CD14-positive monocyte (primary cell): Measurements from ENCODE around the gene HCFC2. TPM values are rescaled to one million over a fixed set of nuclear protein-coding genes. Genes with fewer than 3 reads are reported as not detected.

Experiments
- DNase-seq, 3 donors: peaks; one replicate each; pipeline ENCODE4 v3.0.0-alpha.2; 2011 to 2022
- H2AFZ ChIP-seq: 2 replicates; pipeline ENCODE4 v1.6.0; 2012; ENCODE audit warnings: mild to moderate bottlenecking, low read depth, low read length, inconsistent platforms; ENCODE audit not compliant: insufficient read depth, poor library complexity, severe bottlenecking
- H3K27ac ChIP-seq, 2 donors: 1 replicate in 1 of 2; 2 replicates in 1 of 2; pipeline ENCODE4 v1.5.1; 2012 to 2013; ENCODE audit warnings: low read length in 2 of 2, control low read depth in 1 of 2, inconsistent platforms in 1 of 2, low read depth in 1 of 2, mild to moderate bottlenecking in 1 of 2
- H3K27me3 ChIP-seq, 2 donors: one replicate each; pipeline versions ENCODE4 v1.6.0 to v1.6.1; 2011 to 2013; ENCODE audit warnings: low read length in 2 of 2; ENCODE audit not compliant: control insufficient read depth in 2 of 2, insufficient read depth in 2 of 2
- H3K36me3 ChIP-seq, 2 donors: replicated peaks in 1 of 2; 1 replicate in 1 of 2; 2 replicates in 1 of 2; pipeline versions ENCODE4 v1.5.1 to v1.6.1; 2012 to 2013; ENCODE audit warnings: low read length in 2 of 2, control low read depth in 1 of 2, inconsistent platforms in 1 of 2, mild to moderate bottlenecking in 1 of 2; ENCODE audit not compliant: insufficient read depth in 2 of 2, control insufficient read depth in 1 of 2
- H3K4me1 ChIP-seq, 2 donors: 1 replicate in 1 of 2; 2 replicates in 1 of 2; pipeline versions ENCODE4 v1.5.1 to v1.6.1; 2012 to 2013; ENCODE audit warnings: low read length in 2 of 2, control low read depth in 1 of 2, inconsistent platforms in 1 of 2, mild to moderate bottlenecking in 1 of 2, moderate library complexity in 1 of 2; ENCODE audit not compliant: insufficient read depth in 2 of 2, control insufficient read depth in 1 of 2
- H3K4me2 ChIP-seq: replicated peaks from 2 replicates; pipeline ENCODE3; 2012; ENCODE audit warnings: low read length, moderate library complexity, mild to moderate bottlenecking; ENCODE audit not compliant: poor library complexity, severe bottlenecking; ENCODE audit errors: extremely low read depth
- H3K4me3 ChIP-seq, 3 experiments: fragments of 200-600 bp in 1 of 3; sonication (generic) in 1 of 3; replicated peaks in 1 of 3; 1 replicate in 2 of 3; 2 replicates in 1 of 3; pipeline ENCODE4 v1.5.1; 2011 to 2013; ENCODE audit warnings: low read length in 3 of 3, mild to moderate bottlenecking in 3 of 3, control low read depth in 2 of 3, low read depth in 2 of 3, inconsistent platforms in 1 of 3, moderate library complexity in 1 of 3
- H3K79me2 ChIP-seq: 2 replicates; pipeline ENCODE4 v1.6.0; 2012; ENCODE audit warnings: mild to moderate bottlenecking, control low read depth, inconsistent platforms, low read length, moderate library complexity; ENCODE audit not compliant: insufficient read depth
- H3K9ac ChIP-seq: 2 replicates; pipeline ENCODE4 v1.6.0; 2017; ENCODE audit warnings: low read length, mild to moderate bottlenecking; ENCODE audit not compliant: insufficient read depth, poor library complexity, severe bottlenecking
- H3K9me3 ChIP-seq, 2 donors: replicated peaks in 1 of 2; 1 replicate in 1 of 2; 2 replicates in 1 of 2; pipeline versions ENCODE4 v1.5.1 to v1.6.1; 2012 to 2013; ENCODE audit warnings: low read length in 2 of 2, control low read depth in 1 of 2; ENCODE audit not compliant: control insufficient read depth in 1 of 2, insufficient read depth in 1 of 2
- H4K20me1 ChIP-seq: 2 replicates; pipeline ENCODE4 v1.6.0; 2012; ENCODE audit warnings: mild to moderate bottlenecking, low read length, control low read depth, moderate library complexity; ENCODE audit not compliant: insufficient read depth
- H3K27ac Mint-ChIP-seq, 7 donors: one replicate each; pipeline ENCODE4 v1.8.0; 2020; ENCODE audit warnings: mild to moderate bottlenecking in 7 of 7, mixed read lengths in 7 of 7, moderate library complexity in 6 of 7, inconsistent platforms in 2 of 7
- H3K27me3 Mint-ChIP-seq, 3 donors: one replicate each; pipeline ENCODE4 v1.8.0; 2021 to 2022; ENCODE audit warnings: low read depth in 3 of 3, mild to moderate bottlenecking in 3 of 3, mixed read lengths in 3 of 3, moderate library complexity in 3 of 3, inconsistent platforms in 1 of 3
- H3K36me3 Mint-ChIP-seq, 2 donors: one replicate each; pipeline ENCODE4 v1.8.0; 2020; ENCODE audit warnings: mixed read lengths in 2 of 2, inconsistent platforms in 1 of 2, mild to moderate bottlenecking in 1 of 2
- H3K4me1 Mint-ChIP-seq: one replicate; pipeline ENCODE4 v1.8.0; 2020; ENCODE audit warnings: mild to moderate bottlenecking, mixed read lengths
- H3K4me3 Mint-ChIP-seq, 2 donors: one replicate each; pipeline ENCODE4 v1.8.0; 2020; ENCODE audit warnings: mild to moderate bottlenecking in 2 of 2, mixed read lengths in 2 of 2, moderate library complexity in 1 of 2
- H3K9me3 Mint-ChIP-seq, 7 donors: one replicate each; pipeline ENCODE4 v1.8.0; 2020 to 2022; ENCODE audit warnings: mixed read lengths in 7 of 7, mild to moderate bottlenecking in 6 of 7, moderate library complexity in 6 of 7, inconsistent platforms in 2 of 7
- CTCF ChIP-seq: fragments of 200-600 bp; IDR thresholded peaks from one replicate; pipeline ENCODE4 v1.8.0; 2022; ENCODE audit warnings: antibody characterized with exemption, mild to moderate bottlenecking
- WGBS: methylation state at CpG from one replicate; pipeline ENCODE4 v1.1.5; 2013; ENCODE audit warnings: missing lambda C conversion rate; ENCODE audit not compliant: insufficient coverage; 5-methylcytosine and 5-hydroxymethylcytosine counted together
- intact Hi-C, 2 donors: fragments of 100-400 bp; cut with micrococcal nuclease; formaldehyde crosslinking; loops; one replicate each; pipeline versions ENCODE4 v1.15.0 to v1.15.1; 2023
- polyA plus RNA-seq, 3 donors: library from polyadenylated mRNA; depleted of rRNA in 1 of 3; unstranded in 2 of 3; stranded (reverse) in 1 of 3; fragments of 300-500 nt in 2 of 3; fragments of >200 nt in 1 of 3; fragmentation: Illumina TruSeq in 2 of 3; gene quantifications; 1 replicate in 2 of 3; 2 replicates in 1 of 3; pipeline ENCODE4 v1.2.3, GENCODE V29; 2012 to 2021

HCFC2 gene
- polyA plus RNA-seq, 3 donors = 3.3 to 8.7 (median 4.3) TPM

DNA sequence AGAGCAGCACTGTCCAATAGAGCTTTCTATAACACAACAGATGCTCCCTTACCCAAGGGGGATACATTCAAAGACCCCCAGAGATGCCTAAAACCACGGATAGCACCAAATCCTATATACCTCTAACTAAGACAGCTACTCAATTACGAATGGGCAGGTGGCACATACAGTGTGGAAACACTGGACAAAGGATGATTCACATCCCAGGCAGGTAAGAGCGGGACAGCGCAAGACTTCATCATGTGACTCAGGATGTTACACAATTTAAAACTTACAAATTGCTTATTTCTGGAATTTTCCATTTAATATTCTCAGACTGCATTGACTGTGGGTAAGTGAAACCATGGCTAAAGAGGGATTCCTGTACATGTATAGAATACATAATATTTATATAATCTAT lies 5.5 kb upstream of the HCFC2 start:
- Histone ChIP-seq H3K9ac (no peak overlapping the region), H2AFZ (no peak overlapping the region), H3K4me3 (no peak overlapping the region), H3K4me2 (no peak overlapping the region), H3K4me1 (peaks cover 3 to 5% of the 10 kb centered on the region in 2 donors), H4K20me1 (no peaks in the 10 kb centered on the region), H3K27ac (no peak overlapping the region), H3K27me3 (peaks cover 0 to 8% of the 10 kb centered on the region in 2 donors), H3K9me3 (no peaks in the 10 kb centered on the region), H3K79me2 (no peaks in the 10 kb centered on the region), H3K36me3 (no peaks in the 10 kb centered on the region)
- DNase-seq = peak in 1 of 3 donors; percentile 34
- H3K4me1 Mint-ChIP-seq = peaks cover 10% of the 10 kb centered on the region
- WGBS = 83% methylated on average over 2 of the region's 4 CpGs
- peaks cover 0 to 3% (median 0%) of the 10 kb centered on the region in 7 donors for H3K9me3 Mint-ChIP-seq
- peaks cover 11 to 22% (median 17%) of the 10 kb centered on the region in 3 donors for H3K27me3 Mint-ChIP-seq
- no peak overlapping the region for H3K4me3 Mint-ChIP-seq
- intact Hi-C loops = no loop called here
- no peak for TF ChIP-seq CTCF
- no peaks in the 10 kb centered on the region for H3K36me3 Mint-ChIP-seq
- no peak overlapping the region for H3K27ac Mint-ChIP-seq

DNA sequence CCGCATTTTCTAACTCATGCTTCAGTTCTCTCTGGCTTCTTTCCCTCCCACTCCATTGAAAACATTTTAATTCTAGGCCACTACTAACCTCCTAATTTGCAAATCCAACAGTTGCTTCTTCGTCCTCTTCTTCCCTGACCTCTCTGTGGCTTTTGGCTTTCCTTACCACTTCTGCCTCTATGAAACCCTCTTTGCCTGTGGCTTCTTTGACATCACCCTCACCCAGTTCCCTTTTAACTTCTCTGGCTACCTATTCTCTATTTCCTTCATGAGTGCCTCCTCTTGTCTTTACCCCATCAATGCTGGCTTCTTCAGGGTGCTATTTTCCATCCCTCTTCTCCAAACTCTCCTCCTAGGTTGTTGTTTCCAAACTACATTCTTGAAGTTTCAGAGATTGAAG lies 4.4 kb upstream of the HCFC2 start:
- Histone ChIP-seq H3K27me3 (peaks cover 0 to 8% of the 10 kb centered on the region in 2 donors), H3K4me2 (no peak overlapping the region), H3K9ac (no peak overlapping the region), H2AFZ (no peak overlapping the region), H3K27ac (no peak overlapping the region), H3K79me2 (peaks cover 3% of the 10 kb centered on the region), H3K9me3 (no peaks in the 10 kb centered on the region), H3K4me3 (no peak overlapping the region), H3K4me1 (peaks cover 5 to 12% of the 10 kb centered on the region in 2 donors), H3K36me3 (no peaks in the 10 kb centered on the region), H4K20me1 (no peaks in the 10 kb centered on the region)
- WGBS = 46% methylated on average over 2 of the region's 2 CpGs
- Mint-ChIP-seq H3K4me3 (no peak overlapping the region), H3K27me3 (peaks cover 9 to 22% (median 12%) of the 10 kb centered on the region in 3 donors), H3K4me1 (peaks cover 11% of the 10 kb centered on the region), H3K36me3 (no peaks in the 10 kb centered on the region), H3K27ac (no peak overlapping the region), H3K9me3 (peaks cover 0 to 3% (median 0%) of the 10 kb centered on the region in 7 donors)
- TF ChIP-seq CTCF = no peak
- no peak for DNase-seq
- intact Hi-C loops = loop anchor here (5.0 to 10.0 kb wide), 3 partner anchors 47 to 125 kb away; partner anchors contain the start of genes NFYB (in 2 of the 2) and HSP90B1 (in 1 of the 2)
